Mesendoderm (in vitro differentiated cells): ENCODE data around the gene TTC33. TPM values are rescaled to one million over a fixed set of nuclear protein-coding genes. Genes with fewer than 3 reads are reported as not detected.

Experiments
- DNase-seq: peaks from one replicate; pipeline ENCODE4 v3.0.0; 2013
- H2AK5ac ChIP-seq: 2 replicates; pipeline ENCODE4 v1.6.1; 2013; ENCODE audit warnings: low read length, inconsistent platforms
- H2BK120ac ChIP-seq: 2 replicates; pipeline ENCODE4 v1.6.1; 2013; ENCODE audit warnings: low read depth, mild to moderate bottlenecking, low read length, moderate library complexity, mixed read lengths
- H2BK15ac ChIP-seq: replicated peaks from 2 replicates; pipeline ENCODE4 v1.6.1; 2013; ENCODE audit warnings: low read depth, mild to moderate bottlenecking, moderate library complexity
- H2BK5ac ChIP-seq: 2 replicates; pipeline ENCODE4 v1.6.1; 2013; ENCODE audit warnings: low read length, inconsistent platforms
- H3K18ac ChIP-seq: 2 replicates; pipeline ENCODE4 v1.6.1; 2013; ENCODE audit warnings: mild to moderate bottlenecking, low read length, mixed read lengths
- H3K23ac ChIP-seq: one replicate; pipeline ENCODE4 v1.6.1; 2013; ENCODE audit warnings: low read length
- H3K27ac ChIP-seq: 2 replicates; pipeline ENCODE4 v1.5.1; 2013; ENCODE audit warnings: low read depth, mild to moderate bottlenecking, inconsistent platforms, low read length, moderate library complexity
- H3K27me3 ChIP-seq: 2 replicates; pipeline ENCODE4 v1.6.1; 2013; ENCODE audit warnings: low read length, control low read depth, mild to moderate bottlenecking, inconsistent platforms; ENCODE audit not compliant: insufficient read depth, poor library complexity
- H3K36me3 ChIP-seq: 2 replicates; pipeline ENCODE4 v1.6.1; 2013; ENCODE audit warnings: low read length, inconsistent platforms; ENCODE audit not compliant: control insufficient read depth, insufficient read depth
- H3K4ac ChIP-seq: one replicate; pipeline ENCODE4 v1.6.1; 2013; ENCODE audit warnings: low read depth, mild to moderate bottlenecking, low read length, moderate library complexity
- H3K4me1 ChIP-seq: 2 replicates; pipeline ENCODE4 v1.6.1; 2013; ENCODE audit warnings: low read depth, low read length, inconsistent platforms; ENCODE audit not compliant: control insufficient read depth
- H3K4me2 ChIP-seq: 2 replicates; pipeline ENCODE4 v1.6.1; 2013; ENCODE audit warnings: low read length
- H3K4me3 ChIP-seq: 2 replicates; pipeline ENCODE4 v1.5.1; 2013; ENCODE audit warnings: mild to moderate bottlenecking, low read length
- H3K56ac ChIP-seq: one replicate; pipeline ENCODE4 v1.6.1; 2013; ENCODE audit warnings: low read length
- H3K79me1 ChIP-seq: 2 replicates; pipeline ENCODE4 v1.6.1; 2013; ENCODE audit warnings: low read length, inconsistent platforms
- H3K79me2 ChIP-seq: 2 replicates; pipeline ENCODE4 v1.6.1; 2013; ENCODE audit warnings: mild to moderate bottlenecking, low read length; ENCODE audit not compliant: control insufficient read depth, insufficient read depth
- H3K9ac ChIP-seq: 2 replicates; pipeline ENCODE4 v1.6.1; 2013; ENCODE audit warnings: low read length, inconsistent platforms
- H4K5ac ChIP-seq: one replicate; pipeline ENCODE4 v1.6.1; 2013; ENCODE audit warnings: low read length
- H4K8ac ChIP-seq: one replicate; pipeline ENCODE4 v1.6.1; 2013; ENCODE audit warnings: low read depth, mild to moderate bottlenecking, control low read depth, low read length, moderate library complexity
- whole genome bisulfite sequencing: extraction: QIAGEN DNeasy Blood & Tissue Kit; methylation state at CpG from one replicate; pipeline ENCODE4 v1.1.7; 2013; ENCODE audit warnings: low lambda C conversion rate, missing lambda C conversion rate; ENCODE audit not compliant: insufficient coverage; ENCODE audit errors: extremely low coverage; 5-methylcytosine and 5-hydroxymethylcytosine counted together
- polyA plus RNA-seq, 2 experiments: library from polyadenylated mRNA; stranded (reverse); fragments of 200-250 nt; gene quantifications; one replicate each; pipeline ENCODE4 v1.2.3, GENCODE V29; 2013

Gene TTC33
- 3.3 TPM for polyA plus RNA-seq (2013, experiment 1 of 2)
- 3.3 TPM for polyA plus RNA-seq (2013, experiment 2 of 2)

GRCh38 chr5:40755407-40756365, at the start of gene TTC33:
Gene TTC33, minus strand, starts transcription at chr5:40755961. Its CDS starts 8,943 bp downstream, at chr5:40747018.
- no peak within 1 kb of the TSS for H2BK120ac ChIP-seq
- peak within 1 kb of the TSS; percentile 92 for H3K4me3 ChIP-seq
- peaks cover 4% of the 10 kb centered on the region for H3K79me1 ChIP-seq
- DNase-seq = peak; percentile 99
- H3K23ac ChIP-seq = peak within 1 kb of the TSS; percentile 97
- H2AK5ac ChIP-seq = no peak within 1 kb of the TSS
- no peak within 1 kb of the TSS for H4K5ac ChIP-seq
- H2BK5ac ChIP-seq = no peak within 1 kb of the TSS
- H2BK15ac ChIP-seq = no peak within 1 kb of the TSS
- peak within 1 kb of the TSS; percentile 64 for H3K27ac ChIP-seq
- peak within 1 kb of the TSS; percentile 38 for H3K4me2 ChIP-seq
- H3K36me3 ChIP-seq = no peaks in the 10 kb centered on the region
- H3K56ac ChIP-seq = peak within 1 kb of the TSS; percentile 88
- no peaks in the 10 kb centered on the region for H3K79me2 ChIP-seq
- WGBS = no CpG with 5 or more reads among the region's 80 CpGs
- H3K4me1 ChIP-seq = peaks cover 2% of the 10 kb centered on the region
- no peak within 1 kb of the TSS for H3K4ac ChIP-seq
- H3K18ac ChIP-seq = peak within 1 kb of the TSS; percentile 8
- H3K9ac ChIP-seq = peak within 1 kb of the TSS; percentile 81
- H4K8ac ChIP-seq = no peak within 1 kb of the TSS
- no peaks in the 10 kb centered on the region for H3K27me3 ChIP-seq

DNA sequence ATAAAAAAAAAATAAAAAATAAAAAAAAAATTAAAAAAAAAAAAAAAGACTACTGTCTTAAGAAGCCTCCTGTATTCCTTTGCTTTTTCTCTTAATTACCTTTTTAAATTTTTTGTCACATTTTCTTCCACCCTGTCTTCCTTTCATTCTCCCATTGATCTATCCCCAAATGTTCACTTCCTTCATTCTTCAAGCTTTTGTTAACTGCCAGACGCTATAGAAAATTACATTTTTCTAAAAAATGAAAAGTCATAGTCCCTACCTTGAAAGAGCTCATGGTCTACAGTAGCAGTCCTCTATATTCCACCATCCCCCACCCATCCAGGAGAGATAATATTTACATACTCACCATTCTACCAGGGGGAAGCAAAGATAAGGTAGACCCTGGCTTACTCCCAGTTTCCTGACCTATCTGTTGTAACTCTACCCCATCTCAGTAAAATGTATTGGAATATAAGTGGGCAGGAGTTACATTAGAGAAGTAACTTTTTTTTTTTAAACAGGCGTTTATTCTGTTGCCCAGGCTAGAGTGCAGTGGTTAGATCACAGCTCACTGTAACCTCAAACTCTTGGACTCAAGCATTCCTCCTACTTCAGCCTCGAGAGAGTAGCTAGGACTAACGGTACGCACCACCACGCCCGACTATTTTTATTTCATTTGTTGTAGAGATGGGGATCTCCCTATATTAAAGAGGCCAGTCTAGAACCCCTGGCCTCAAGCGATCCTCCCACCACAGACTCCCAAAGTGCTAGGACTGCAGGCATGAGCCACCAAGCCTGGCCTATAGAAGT, 46.2 kb upstream of the TTC33 start:
- Histone ChIP-seq H2BK120ac (no peak overlapping the region), H3K79me1 (no peaks in the 10 kb centered on the region), H4K5ac (no peak overlapping the region), H3K18ac (no peak overlapping the region), H4K8ac (no peak overlapping the region), H3K79me2 (peaks cover 5% of the 10 kb centered on the region), H3K27ac (no peak overlapping the region), H2AK5ac (no peak overlapping the region), H2BK5ac (no peak overlapping the region), H3K36me3 (no peaks in the 10 kb centered on the region), H3K56ac (peak overlapping the region; percentile 42), H3K4ac (no peak overlapping the region), H2BK15ac (no peak overlapping the region), H3K4me1 (peaks cover 4% of the 10 kb centered on the region), H3K27me3 (no peaks in the 10 kb centered on the region), H3K23ac (no peak overlapping the region), H3K4me3 (no peak overlapping the region), H3K4me2 (no peak overlapping the region), H3K9ac (no peak overlapping the region)
- peak; percentile 37 for DNase-seq
- no CpG with 5 or more reads among the region's 8 CpGs for WGBS

DNA sequence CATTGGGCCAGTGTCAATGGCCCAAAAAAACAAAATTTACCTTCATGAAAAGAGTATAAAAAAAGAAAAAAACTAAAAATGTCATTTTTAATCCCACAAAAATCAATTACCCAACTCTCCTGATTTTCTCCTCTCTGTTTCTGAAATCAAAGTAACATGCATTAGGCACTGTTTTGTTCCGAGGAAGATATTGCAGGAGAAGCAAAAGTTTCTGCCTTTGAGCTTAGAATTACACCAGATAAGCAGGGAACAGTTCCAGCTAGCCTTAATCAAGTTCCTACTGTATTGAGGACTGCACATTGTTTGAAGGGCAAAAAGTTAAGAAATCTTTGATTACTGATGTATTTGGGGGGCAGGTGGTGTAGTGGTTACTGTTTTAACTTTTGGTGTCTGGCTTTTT, 43.5 kb upstream of the TTC33 start:
- Histone ChIP-seq H3K4ac (no peak overlapping the region), H4K5ac (no peak overlapping the region), H3K4me3 (no peak overlapping the region), H3K27me3 (no peaks in the 10 kb centered on the region), H3K79me2 (peaks cover 30% of the 10 kb centered on the region), H2BK5ac (no peak overlapping the region), H3K4me2 (no peak overlapping the region), H3K56ac (peak overlapping the region; percentile 39), H3K36me3 (no peaks in the 10 kb centered on the region), H2BK120ac (no peak overlapping the region), H3K4me1 (peaks cover 4% of the 10 kb centered on the region), H3K23ac (no peak overlapping the region), H3K79me1 (peaks cover 2% of the 10 kb centered on the region), H4K8ac (no peak overlapping the region), H3K9ac (no peak overlapping the region), H2BK15ac (no peak overlapping the region), H3K27ac (no peak overlapping the region), H3K18ac (no peak overlapping the region), H2AK5ac (no peak overlapping the region)
- no peak for DNase-seq
- WGBS = no CpG with 5 or more reads among the region's 1 CpG

- peaks cover 2% of the 10 kb centered on the region for H3K79me1 ChIP-seq
- peak overlapping the region; percentile 22 for H3K4ac ChIP-seq
- peak overlapping the region; percentile 68 for H3K18ac ChIP-seq
- H3K4me1 ChIP-seq = peaks cover 4% of the 10 kb centered on the region
- DNase-seq = no peak
- no CpG with 5 or more reads among the region's 7 CpGs for WGBS
- no peak overlapping the region for H3K23ac ChIP-seq
- peak overlapping the region; percentile 82 for H3K27ac ChIP-seq
- H2BK5ac ChIP-seq = no peak overlapping the region
- no peak overlapping the region for H4K8ac ChIP-seq
- H3K27me3 ChIP-seq = no peaks in the 10 kb centered on the region
- peak overlapping the region; percentile 92 for H3K9ac ChIP-seq
- peak overlapping the region; percentile 19 for H3K4me2 ChIP-seq
- H3K36me3 ChIP-seq = no peaks in the 10 kb centered on the region
- H2BK120ac ChIP-seq = no peak overlapping the region
- no peak overlapping the region for H2BK15ac ChIP-seq
- H3K4me3 ChIP-seq = peak overlapping the region; percentile 82
- H2AK5ac ChIP-seq = no peak overlapping the region
- peaks cover 34% of the 10 kb centered on the region for H3K79me2 ChIP-seq
- H4K5ac ChIP-seq = no peak overlapping the region
- peak overlapping the region; percentile 97 for H3K56ac ChIP-seq
Measured at GRCh38 chr5:40798801-40799210, 43.0 kb upstream of the TTC33 start.

DNA sequence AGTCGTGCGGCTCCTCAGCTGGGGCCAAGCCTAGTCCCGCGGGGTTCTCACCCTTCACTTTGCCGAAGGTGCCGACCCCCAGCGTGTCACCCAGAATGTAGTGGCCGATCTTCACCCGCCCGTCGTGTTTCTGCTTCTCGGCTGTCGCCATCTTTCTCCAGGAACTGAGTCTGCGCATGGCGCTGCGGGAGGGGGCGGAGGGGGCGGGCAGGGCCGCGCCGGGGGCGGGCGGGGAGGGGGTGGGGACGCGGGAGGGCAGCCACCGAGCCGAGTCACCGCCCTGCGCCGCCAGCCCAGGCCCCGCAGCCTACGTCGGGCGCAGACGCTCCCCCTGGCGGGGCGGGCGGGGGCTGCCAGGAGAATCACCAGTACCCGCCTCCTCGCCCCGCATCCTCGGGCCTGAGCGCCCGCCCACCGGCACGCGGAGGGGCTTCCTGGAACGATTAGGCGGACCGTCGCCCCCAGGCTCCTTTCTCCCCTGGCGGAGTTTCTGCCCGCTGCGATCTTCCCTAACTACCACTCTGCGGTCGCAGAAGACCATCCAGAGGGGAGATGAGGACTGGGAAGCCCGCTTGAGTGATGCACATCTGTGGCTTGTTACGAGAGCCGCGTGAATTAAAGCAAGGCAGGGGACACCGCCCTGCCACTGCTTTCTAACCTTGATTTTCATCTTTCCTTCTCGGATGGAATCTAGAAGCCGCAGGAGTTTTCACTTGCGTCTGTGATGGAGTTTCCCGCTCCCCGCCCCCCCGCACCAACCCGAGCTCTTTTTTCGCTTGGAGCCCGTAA, 42.4 kb upstream of the TTC33 start, which contains the start of gene PRKAA1:
Gene PRKAA1 (minus strand): TSS at position 363 of the 789 bp plus-strand sequence. CDS start 185 bp downstream, at position 178.
- no peaks in the 10 kb centered on the region for H3K27me3 ChIP-seq
- peaks cover 4% of the 10 kb centered on the region for H3K4me1 ChIP-seq
- H3K9ac ChIP-seq = peak within 1 kb of the TSS; percentile 92
- peaks cover 2% of the 10 kb centered on the region for H3K79me1 ChIP-seq
- no peak within 1 kb of the TSS for H4K8ac ChIP-seq
- H3K18ac ChIP-seq = peak within 1 kb of the TSS; percentile 98
- H3K23ac ChIP-seq = peak within 1 kb of the TSS; percentile 99
- peak within 1 kb of the TSS; percentile 94 for H2BK5ac ChIP-seq
- peak within 1 kb of the TSS; percentile 99 for H3K27ac ChIP-seq
- DNase-seq = peak; percentile 93
- H3K4me3 ChIP-seq = peak within 1 kb of the TSS; percentile 83
- peak within 1 kb of the TSS; percentile 91 for H3K4ac ChIP-seq
- H2BK120ac ChIP-seq = peak within 1 kb of the TSS; percentile 64
- H3K36me3 ChIP-seq = no peaks in the 10 kb centered on the region
- peak within 1 kb of the TSS; percentile 98 for H3K56ac ChIP-seq
- H3K79me2 ChIP-seq = peaks cover 39% of the 10 kb centered on the region
- H2BK15ac ChIP-seq = no peak within 1 kb of the TSS
- no peak within 1 kb of the TSS for H2AK5ac ChIP-seq
- H3K4me2 ChIP-seq = peak within 1 kb of the TSS; percentile 88
- WGBS = no CpG with 5 or more reads among the region's 70 CpGs
- H4K5ac ChIP-seq = peak within 1 kb of the TSS; percentile 66
